LNCAP (cell line): ENCODE measurements around the gene CD63.

Experiments
- TF ChIP-seq, protein P1 (sequence below): fragments of 450-650 bp; IDR thresholded peaks from 2 replicates; pipeline ENCODE4 v1.5.1; 2017; ENCODE audit warnings: mild to moderate bottlenecking

CD63 gene

DNA sequence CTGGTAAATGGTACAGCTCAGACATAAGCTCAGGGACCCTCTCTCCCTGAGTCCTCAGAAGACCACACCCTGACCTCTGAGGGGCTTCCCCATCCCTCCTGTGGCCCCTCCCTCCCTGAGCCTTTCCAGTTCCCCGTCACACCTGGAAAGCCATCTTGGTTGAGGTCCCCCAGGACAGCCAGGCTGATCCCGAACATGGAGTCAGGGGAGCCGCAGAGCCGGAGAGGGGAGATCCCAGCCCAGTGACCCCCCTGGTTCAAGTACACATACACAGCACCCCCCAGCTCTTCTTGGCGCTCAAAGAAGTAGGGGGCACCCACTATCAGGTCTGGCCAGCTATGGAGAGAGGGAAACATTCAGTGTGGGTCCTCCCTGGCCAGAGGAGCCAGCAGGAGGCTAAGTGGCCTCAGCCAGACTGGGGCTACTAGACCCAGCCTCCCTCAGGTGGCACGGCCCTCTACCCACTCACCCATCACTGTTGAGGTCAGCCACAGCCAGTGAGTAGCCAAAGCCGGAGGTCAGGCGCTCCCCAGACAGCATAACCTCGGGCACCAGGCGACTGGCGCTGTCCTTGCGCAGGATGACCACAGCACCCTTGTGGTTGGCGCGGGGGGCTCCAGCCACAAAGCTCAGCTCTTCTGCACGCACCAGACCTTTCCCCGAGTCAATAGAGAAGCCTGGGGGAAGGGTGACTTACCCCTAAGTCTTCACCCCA, 30.4 kb downstream of the CD63 start:
- TF ChIP-seq, protein P1, sequence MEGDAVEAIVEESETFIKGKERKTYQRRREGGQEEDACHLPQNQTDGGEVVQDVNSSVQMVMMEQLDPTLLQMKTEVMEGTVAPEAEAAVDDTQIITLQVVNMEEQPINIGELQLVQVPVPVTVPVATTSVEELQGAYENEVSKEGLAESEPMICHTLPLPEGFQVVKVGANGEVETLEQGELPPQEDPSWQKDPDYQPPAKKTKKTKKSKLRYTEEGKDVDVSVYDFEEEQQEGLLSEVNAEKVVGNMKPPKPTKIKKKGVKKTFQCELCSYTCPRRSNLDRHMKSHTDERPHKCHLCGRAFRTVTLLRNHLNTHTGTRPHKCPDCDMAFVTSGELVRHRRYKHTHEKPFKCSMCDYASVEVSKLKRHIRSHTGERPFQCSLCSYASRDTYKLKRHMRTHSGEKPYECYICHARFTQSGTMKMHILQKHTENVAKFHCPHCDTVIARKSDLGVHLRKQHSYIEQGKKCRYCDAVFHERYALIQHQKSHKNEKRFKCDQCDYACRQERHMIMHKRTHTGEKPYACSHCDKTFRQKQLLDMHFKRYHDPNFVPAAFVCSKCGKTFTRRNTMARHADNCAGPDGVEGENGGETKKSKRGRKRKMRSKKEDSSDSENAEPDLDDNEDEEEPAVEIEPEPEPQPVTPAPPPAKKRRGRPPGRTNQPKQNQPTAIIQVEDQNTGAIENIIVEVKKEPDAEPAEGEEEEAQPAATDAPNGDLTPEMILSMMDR, result no peak

DNA sequence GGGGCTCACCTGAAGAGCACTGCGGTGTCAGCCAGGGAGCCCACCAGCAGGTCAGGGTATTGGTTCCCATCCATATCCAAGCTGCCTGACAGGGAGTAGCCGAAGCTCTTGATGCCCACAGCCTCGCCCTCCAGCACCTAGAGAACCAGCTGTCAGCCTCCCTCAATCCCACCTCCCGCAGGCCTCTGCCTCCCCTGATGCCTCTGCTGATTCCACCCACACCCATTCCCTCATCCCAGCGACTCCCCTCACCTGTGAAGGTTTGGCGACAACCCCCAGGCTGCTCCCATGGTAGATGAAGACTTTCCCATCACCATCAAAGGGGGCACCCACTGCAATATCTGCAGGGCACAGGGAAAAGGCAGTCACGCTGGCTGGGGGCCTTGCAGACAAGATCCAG, 31.1 kb downstream of the CD63 start:
- TF ChIP-seq, protein P1, result no peak

DNA sequence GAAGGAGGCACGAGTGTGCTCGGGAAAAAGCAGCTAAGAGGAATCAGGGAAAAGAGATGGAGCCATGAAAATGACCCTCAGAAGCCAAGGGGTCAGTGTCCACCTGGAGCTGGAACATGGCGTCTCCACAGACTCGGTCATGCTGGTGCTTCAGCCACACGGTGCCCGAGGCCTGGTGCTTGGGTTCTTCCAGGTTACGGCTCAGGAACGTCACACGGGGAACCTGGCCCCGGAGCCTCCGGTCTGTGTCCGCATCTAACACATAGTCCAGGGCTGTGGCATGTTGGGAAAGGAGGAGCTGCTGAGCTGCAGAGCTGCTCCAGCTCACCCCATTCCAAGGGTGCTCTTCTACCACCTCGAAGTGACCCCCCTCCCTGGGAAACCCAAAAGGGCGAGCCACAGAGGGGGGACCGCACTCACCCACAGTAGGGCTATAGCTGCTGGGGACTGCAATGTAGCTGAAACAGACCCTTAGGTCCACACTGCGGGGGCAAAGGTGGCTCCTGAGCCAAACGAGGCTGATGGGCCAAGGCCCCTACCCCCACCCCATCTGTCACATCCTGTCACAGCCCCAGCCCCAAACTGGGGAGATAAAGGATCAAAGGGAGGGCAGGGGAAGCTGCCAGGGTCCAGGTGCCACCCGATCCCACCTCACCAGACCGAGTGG, 31.9 kb downstream of the CD63 start:
- TF ChIP-seq, protein P1, result no peak

DNA sequence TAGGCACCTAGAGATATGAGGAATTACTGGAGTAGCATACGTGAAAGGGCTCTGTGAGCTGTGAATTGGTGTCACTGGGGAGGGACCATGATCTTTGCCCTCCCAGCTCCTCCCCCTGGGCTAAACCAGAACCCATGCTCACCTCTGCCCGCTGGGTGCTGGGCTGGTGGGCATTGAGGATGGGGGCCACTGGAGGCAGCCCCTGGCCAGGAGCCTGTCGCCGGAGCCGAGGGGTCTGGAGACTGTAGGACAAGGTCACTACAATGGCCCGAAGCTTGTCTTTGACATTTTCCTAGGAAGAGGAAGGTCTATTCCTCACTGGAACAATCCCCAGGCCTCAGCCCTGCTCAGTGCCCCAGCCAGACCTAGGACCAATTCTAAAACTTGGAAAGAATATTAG, 32.7 kb downstream of the CD63 start:
- TF ChIP-seq, protein P1, result no peak

DNA sequence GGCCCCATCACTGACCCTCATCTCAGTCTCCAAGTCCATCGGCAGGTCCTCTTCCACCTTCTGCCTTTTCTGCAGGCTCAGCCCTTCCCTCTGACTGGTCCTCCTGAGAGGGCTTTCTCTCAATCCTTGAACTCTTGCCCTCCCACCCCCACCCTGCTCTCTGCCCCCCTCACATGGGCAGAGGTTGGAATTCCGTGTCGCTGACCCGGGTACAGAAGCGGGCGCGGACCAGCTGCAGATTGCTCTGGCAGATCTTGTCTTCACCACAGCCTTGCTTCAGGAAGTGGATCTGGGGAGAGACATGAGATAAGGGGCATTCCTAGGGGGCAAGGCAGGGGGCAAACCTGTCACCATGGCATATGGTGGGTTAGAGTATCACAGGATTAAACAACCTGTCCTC, 33.5 kb downstream of the CD63 start:
- TF ChIP-seq, protein P1, result no peak

DNA sequence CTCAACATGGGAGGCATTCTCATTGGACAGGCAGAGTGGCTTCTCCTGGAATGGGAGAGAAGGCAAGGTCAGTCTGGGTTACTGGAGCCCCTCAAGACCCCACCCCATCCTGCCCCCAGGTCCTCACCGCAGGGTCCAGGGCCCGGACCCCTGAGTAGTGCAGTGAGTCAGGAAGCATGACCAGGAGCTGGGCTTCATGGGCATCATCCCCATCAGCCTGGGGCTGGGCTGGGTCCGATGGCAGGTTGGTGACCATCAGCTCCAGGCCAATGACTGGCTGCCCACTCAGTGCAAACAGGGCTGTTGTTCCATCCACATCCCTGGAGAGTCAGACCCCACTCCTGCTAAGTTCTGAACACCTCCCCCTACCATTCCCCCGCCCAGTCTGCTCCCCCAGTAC, 34.2 kb downstream of the CD63 start:
- TF ChIP-seq, protein P1, result no peak

DNA sequence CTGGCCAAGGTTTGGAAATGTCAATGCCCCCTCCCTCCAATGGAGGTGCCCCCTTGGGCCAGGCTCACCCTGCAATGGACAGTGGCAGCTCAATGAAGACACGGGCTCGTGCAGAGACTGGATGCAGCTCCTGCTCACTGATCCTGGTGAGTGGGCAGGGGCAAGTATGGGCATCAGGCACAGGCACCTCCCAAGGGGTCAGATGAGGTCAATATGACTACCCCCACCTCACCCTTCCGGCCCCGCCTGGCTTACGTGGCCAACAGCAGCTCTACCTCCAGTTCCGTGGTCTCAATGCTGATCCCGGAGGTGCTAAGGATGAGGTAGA, 34.7 kb downstream of the CD63 start:
- TF ChIP-seq, protein P1, result no peak
